NT2/D1 (cell line): ENCODE measurements around the gene MEIS1.

Experiments used
- DNase-seq: peaks from one replicate; pipeline ENCODE4 v3.0.0-alpha.2; 2011; ENCODE audit warnings: low read depth, low spot score
- H3K27me3 ChIP-seq: 2 replicates; pipeline ENCODE4 v1.6.0; 2011; ENCODE audit warnings: mild to moderate bottlenecking; ENCODE audit not compliant: insufficient read length, insufficient read depth
- H3K36me3 ChIP-seq: 2 replicates; pipeline ENCODE4 v1.6.1; 2011; ENCODE audit warnings: mild to moderate bottlenecking, low read length, mixed read lengths; ENCODE audit not compliant: insufficient read depth, insufficient read length
- H3K4me1 ChIP-seq: 2 replicates; pipeline ENCODE4 v1.5.1; 2011; ENCODE audit not compliant: insufficient read depth, insufficient read length
- H3K4me3 ChIP-seq: 2 replicates; pipeline ENCODE4 v1.5.1; 2011; ENCODE audit warnings: low read depth; ENCODE audit not compliant: insufficient read length
- H3K9ac ChIP-seq: 2 replicates; pipeline ENCODE4 v1.6.0; 2011; ENCODE audit warnings: low read depth; ENCODE audit not compliant: insufficient read length
- H3K9me3 ChIP-seq: 2 replicates; pipeline ENCODE4 v1.5.1; 2011; ENCODE audit warnings: mild to moderate bottlenecking, low read length; ENCODE audit not compliant: insufficient read depth
- SUZ12 ChIP-seq: IDR thresholded peaks from 2 replicates; pipeline ENCODE4 v1.6.1; 2011; ENCODE audit not compliant: insufficient read length, insufficient read depth; ENCODE audit errors: extremely low read depth
- YY1 ChIP-seq: IDR thresholded peaks from 2 replicates; pipeline ENCODE4 v1.6.1; 2011; ENCODE audit not compliant: insufficient read length, insufficient read depth
- ZNF274 ChIP-seq: IDR thresholded peaks from 2 replicates; pipeline ENCODE4 v1.6.1; 2011; ENCODE audit warnings: mild to moderate bottlenecking, low read depth, low read length

MEIS1 gene

GRCh38 chr2:66469214-66469902 is 34.4 kb downstream of the MEIS1 start:
- no peak for TF ChIP-seq YY1
- no peak for TF ChIP-seq SUZ12
- no peak for TF ChIP-seq ZNF274
- Histone ChIP-seq H3K27me3 (no peaks in the 10 kb centered on the region), H3K4me3 (no peak overlapping the region), H3K36me3 (no peaks in the 10 kb centered on the region), H3K4me1 (peaks cover 2% of the 10 kb centered on the region), H3K9me3 (no peaks in the 10 kb centered on the region), H3K9ac (no peak overlapping the region)
- no peak for DNase-seq

- no peak for TF ChIP-seq ZNF274
- TF ChIP-seq YY1 = no peak
- no peak for TF ChIP-seq SUZ12
- no peak for DNase-seq
Measured at GRCh38 chr2:66470199-66470598, 35.3 kb downstream of the MEIS1 start.

DNA sequence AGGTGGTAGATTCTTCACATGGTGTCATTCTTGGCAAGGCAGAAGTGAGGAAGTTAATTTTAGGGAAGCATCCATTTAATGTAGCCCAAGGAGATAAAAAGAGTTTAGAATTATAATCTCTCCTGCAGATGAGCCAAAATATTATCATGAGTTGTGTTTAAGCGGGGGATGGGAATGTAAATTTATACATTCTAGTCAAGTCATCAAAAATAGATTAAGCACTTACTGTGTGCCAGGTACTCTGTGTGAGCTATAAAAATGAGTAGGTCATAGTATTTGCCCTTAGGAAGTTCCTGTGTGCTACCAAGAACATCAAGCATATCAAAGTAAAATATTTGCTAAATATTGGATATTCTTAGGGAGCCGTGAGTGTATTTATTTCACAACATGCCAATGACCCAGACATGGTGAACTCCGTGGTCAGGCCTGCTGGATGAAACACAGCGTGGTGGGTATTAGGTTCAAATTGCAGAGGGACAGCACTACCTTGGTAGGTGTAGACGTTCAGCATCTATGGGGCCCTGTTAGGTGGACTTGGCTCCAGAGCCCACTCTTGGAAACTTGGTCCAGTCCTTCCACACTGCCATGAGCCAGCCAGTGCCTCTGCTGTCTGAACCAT is 37.4 kb downstream of the MEIS1 start:
- Histone ChIP-seq H3K4me3 (no peak overlapping the region), H3K27me3 (no peaks in the 10 kb centered on the region), H3K9ac (no peak overlapping the region), H3K36me3 (no peaks in the 10 kb centered on the region), H3K4me1 (peaks cover 2% of the 10 kb centered on the region), H3K9me3 (no peaks in the 10 kb centered on the region)
- DNase-seq = no peak
- TF ChIP-seq ZNF274 = no peak
- no peak for TF ChIP-seq SUZ12
- no peak for TF ChIP-seq YY1

More at GRCh38 chr2:66470199-66470598, 35.3 kb downstream of the MEIS1 start:
- H3K27me3 ChIP-seq = no peaks in the 10 kb centered on the region
- H3K36me3 ChIP-seq = no peaks in the 10 kb centered on the region
- H3K4me3 ChIP-seq = no peak overlapping the region
- no peak overlapping the region for H3K9ac ChIP-seq
- peaks cover 2% of the 10 kb centered on the region for H3K4me1 ChIP-seq
- no peaks in the 10 kb centered on the region for H3K9me3 ChIP-seq

GRCh38 chr2:66477135-66477842 is 42.4 kb downstream of the MEIS1 start:
- no peaks in the 10 kb centered on the region for H3K27me3 ChIP-seq
- no peak for DNase-seq

GRCh38 chr2:66478299-66478698 is 43.4 kb downstream of the MEIS1 start:
- Histone ChIP-seq H3K4me1 (no peaks in the 10 kb centered on the region), H3K4me3 (no peak overlapping the region), H3K9me3 (no peaks in the 10 kb centered on the region), H3K27me3 (no peaks in the 10 kb centered on the region), H3K36me3 (no peaks in the 10 kb centered on the region), H3K9ac (no peak overlapping the region)
- TF ChIP-seq YY1 = no peak
- TF ChIP-seq ZNF274 = no peak
- no peak for TF ChIP-seq SUZ12
- DNase-seq = no peak

More at GRCh38 chr2:66477135-66477842, 42.4 kb downstream of the MEIS1 start:
- Histone ChIP-seq H3K4me1 (no peaks in the 10 kb centered on the region), H3K36me3 (no peaks in the 10 kb centered on the region), H3K4me3 (no peak overlapping the region), H3K9ac (no peak overlapping the region), H3K9me3 (no peaks in the 10 kb centered on the region)
- no peak for TF ChIP-seq SUZ12
- no peak for TF ChIP-seq YY1
- no peak for TF ChIP-seq ZNF274

DNA sequence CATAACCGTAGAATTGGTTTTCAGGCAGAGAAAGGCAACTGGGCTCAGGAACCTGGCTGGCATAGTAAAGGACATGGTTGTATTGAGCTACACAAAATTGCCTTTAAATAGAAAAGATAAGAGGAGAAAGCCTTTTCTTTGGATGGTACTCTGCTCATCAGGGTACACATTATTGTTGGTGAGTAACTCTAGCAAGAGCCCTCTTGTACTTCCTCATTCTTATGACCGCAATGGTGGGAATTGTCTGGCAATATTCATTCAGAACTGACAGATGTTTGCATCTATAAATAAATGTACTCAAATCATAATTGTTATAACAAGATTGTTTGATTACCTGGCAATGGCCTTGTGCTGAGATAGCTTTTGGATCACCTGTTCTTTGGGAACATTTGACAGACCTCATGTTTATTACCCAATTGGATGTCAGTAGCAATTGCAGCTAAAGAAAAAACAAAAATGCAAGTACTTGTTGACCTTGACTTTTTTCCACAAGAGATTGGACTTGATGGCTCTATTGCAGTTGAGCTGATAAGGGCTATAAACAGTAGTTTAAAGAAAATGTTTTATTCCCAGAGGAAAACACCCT is 43.9 kb downstream of the MEIS1 start:
- no peaks in the 10 kb centered on the region for H3K9me3 ChIP-seq

More for the DNA sequence above, 43.9 kb downstream of the MEIS1 start:
- Histone ChIP-seq H3K36me3 (no peaks in the 10 kb centered on the region), H3K9ac (no peak overlapping the region), H3K4me3 (no peak overlapping the region), H3K4me1 (no peaks in the 10 kb centered on the region), H3K27me3 (no peaks in the 10 kb centered on the region)
- no peak for DNase-seq
- TF ChIP-seq ZNF274 (no peak), YY1 (no peak), SUZ12 (no peak)
